Transverse colon (tissue), 3 donors: Measurements from ENCODE around the gene PTPRB.

Experiments
- EP300 ChIP-seq: sonication (generic); formaldehyde crosslinking; IDR thresholded peaks from one replicate; pipeline ENCODE4 v1.6.1; 2017; ENCODE audit warnings: antibody characterized with exemption, low read depth
- POLR2A ChIP-seq: fragments of 450-650 bp; IDR thresholded peaks from one replicate; pipeline ENCODE4 v1.6.1; 2016; ENCODE audit warnings: antibody characterized with exemption, mild to moderate bottlenecking, moderate library complexity
- TF ChIP-seq, protein P1 (sequence below), 5 experiments: fragments of 200-600 bp in 3 of 5; fragments of 450-650 bp in 2 of 5; sonication (generic) in 3 of 5; IDR thresholded peaks; 1 replicate in 2 of 5; 2 replicates in 3 of 5; pipeline ENCODE4 v1.5.1; 2016 to 2017; ENCODE audit warnings: antibody characterized with exemption in 5 of 5, inconsistent platforms in 3 of 5, mild to moderate bottlenecking in 2 of 5, moderate library complexity in 1 of 5

DNA sequence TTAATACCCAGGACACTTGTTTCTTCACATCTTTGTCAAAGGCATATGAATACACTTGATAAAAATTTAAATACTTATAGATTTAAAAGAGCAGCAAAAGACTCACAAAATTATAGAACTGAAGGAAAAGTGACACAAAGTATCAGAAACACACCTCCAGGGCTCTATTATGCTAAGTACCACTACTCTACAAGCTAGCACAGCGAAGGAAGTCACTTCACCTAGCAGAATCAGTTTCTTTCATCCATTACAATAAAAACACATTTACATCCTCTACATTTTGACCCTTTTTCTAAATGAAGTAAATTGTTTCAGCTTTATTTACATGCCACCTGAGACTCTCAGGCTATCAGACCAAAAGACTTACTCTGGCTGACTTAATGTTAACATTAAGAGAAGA lies 26.6 kb upstream of the PTPRB start:
- TF ChIP-seq, protein P1, sequence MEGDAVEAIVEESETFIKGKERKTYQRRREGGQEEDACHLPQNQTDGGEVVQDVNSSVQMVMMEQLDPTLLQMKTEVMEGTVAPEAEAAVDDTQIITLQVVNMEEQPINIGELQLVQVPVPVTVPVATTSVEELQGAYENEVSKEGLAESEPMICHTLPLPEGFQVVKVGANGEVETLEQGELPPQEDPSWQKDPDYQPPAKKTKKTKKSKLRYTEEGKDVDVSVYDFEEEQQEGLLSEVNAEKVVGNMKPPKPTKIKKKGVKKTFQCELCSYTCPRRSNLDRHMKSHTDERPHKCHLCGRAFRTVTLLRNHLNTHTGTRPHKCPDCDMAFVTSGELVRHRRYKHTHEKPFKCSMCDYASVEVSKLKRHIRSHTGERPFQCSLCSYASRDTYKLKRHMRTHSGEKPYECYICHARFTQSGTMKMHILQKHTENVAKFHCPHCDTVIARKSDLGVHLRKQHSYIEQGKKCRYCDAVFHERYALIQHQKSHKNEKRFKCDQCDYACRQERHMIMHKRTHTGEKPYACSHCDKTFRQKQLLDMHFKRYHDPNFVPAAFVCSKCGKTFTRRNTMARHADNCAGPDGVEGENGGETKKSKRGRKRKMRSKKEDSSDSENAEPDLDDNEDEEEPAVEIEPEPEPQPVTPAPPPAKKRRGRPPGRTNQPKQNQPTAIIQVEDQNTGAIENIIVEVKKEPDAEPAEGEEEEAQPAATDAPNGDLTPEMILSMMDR (IDR thresholded peaks at IDR 0.05): no peak
- TF ChIP-seq POLR2A (no peak), EP300 (no peak)
